H1 (cell line): ENCODE results near the gene LRP2BP. TPM values are rescaled to one million over a fixed set of nuclear protein-coding genes. Genes with fewer than 3 reads are reported as not detected.

ENCODE experiments used
- CTCF ChIA-PET: fragments of 300-600 bp; sonication (Branson Sonifier 250); formaldehyde crosslinking; loops from one replicate; lab custom pipeline; 2021; ENCODE audit not compliant: partially characterized antibody; lab: Charles Lee
- POLR2A ChIA-PET: fragments of 300-600 bp; sonication (Branson Sonifier 250); formaldehyde crosslinking; loops from one replicate; lab custom pipeline; 2021; ENCODE audit warnings: inconsistent platforms; ENCODE audit not compliant: partially characterized antibody; lab: Charles Lee
- DNase-seq, 2 experiments: peaks; one replicate each; pipeline versions ENCODE4 v3.0.0 to v3.0.0-alpha.2; 2010 to 2022; ENCODE audit warnings: low spot score in 2 of 2, low read depth in 1 of 2, mixed read lengths in 1 of 2
- FAIRE-seq: peaks from 2 replicates; lab custom pipeline; 2011; peaks lifted over from hg19 to GRCh38; lab: Jason Lieb, UNC
- H2AFZ ChIP-seq: 2 replicates; pipeline ENCODE4 v1.8.1; 2012; ENCODE audit warnings: low read length, inconsistent platforms
- H2AK5ac ChIP-seq: 2 replicates; pipeline ENCODE4 v1.6.1; 2013; ENCODE audit warnings: low read depth, low read length
- H2BK120ac ChIP-seq: replicated peaks from 2 replicates; pipeline ENCODE3; 2013; ENCODE audit warnings: low read depth, low read length, inconsistent platforms
- H2BK12ac ChIP-seq: 2 replicates; pipeline ENCODE4 v1.6.1; 2013; ENCODE audit warnings: low read depth, low read length
- H2BK15ac ChIP-seq: 2 replicates; pipeline ENCODE4 v1.6.1; 2013; ENCODE audit warnings: low read length
- H2BK20ac ChIP-seq: 2 replicates; pipeline ENCODE4 v1.6.1; 2013; ENCODE audit warnings: low read length
- H2BK5ac ChIP-seq: 2 replicates; pipeline ENCODE4 v1.6.1; 2013; ENCODE audit warnings: low read depth, low read length
- H3K14ac ChIP-seq: 2 replicates; pipeline ENCODE4 v1.6.1; 2013; ENCODE audit warnings: inconsistent platforms; ENCODE audit not compliant: insufficient read length
- H3K18ac ChIP-seq: 2 replicates; pipeline ENCODE4 v1.6.1; 2013; ENCODE audit warnings: low read length; ENCODE audit errors: extremely low read depth
- H3K23ac ChIP-seq: 2 replicates; pipeline ENCODE4 v1.6.1; 2013; ENCODE audit warnings: inconsistent platforms; ENCODE audit not compliant: insufficient read length
- H3K23me2 ChIP-seq: 2 replicates; pipeline ENCODE4 v1.6.1; 2013; ENCODE audit warnings: low read depth, low read length
- H3K27ac ChIP-seq: 2 replicates; pipeline ENCODE4 v1.6.1; 2011; ENCODE audit warnings: low read depth, low read length, inconsistent platforms
- H3K27me3 ChIP-seq, 4 experiments: replicated peaks in 1 of 4; 1 replicate in 1 of 4; 2 replicates in 3 of 4; pipeline versions ENCODE4 v1.6.1 to v1.8.1; 2011 to 2013; ENCODE audit warnings: low read length in 3 of 4, mild to moderate bottlenecking in 3 of 4, inconsistent platforms in 2 of 4, mixed read lengths in 2 of 4, moderate library complexity in 1 of 4; ENCODE audit not compliant: control insufficient read depth in 3 of 4, insufficient read depth in 3 of 4; ENCODE audit errors: extremely low read depth in 1 of 4
- H3K36me3 ChIP-seq, 4 experiments: 2 replicates each; pipeline versions ENCODE4 v1.6.1 to v1.8.1; 2011 to 2013; ENCODE audit warnings: mild to moderate bottlenecking in 4 of 4, low read length in 3 of 4, moderate library complexity in 2 of 4, control low read depth in 1 of 4, inconsistent platforms in 1 of 4; ENCODE audit not compliant: insufficient read depth in 4 of 4, control insufficient read depth in 2 of 4
- H3K4ac ChIP-seq: replicated peaks from 2 replicates; pipeline ENCODE3; 2013; ENCODE audit warnings: low read length, low read depth, mixed read lengths, inconsistent platforms; ENCODE audit not compliant: insufficient read length
- H3K4me1 ChIP-seq, 4 experiments: replicated peaks in 1 of 4; 1 replicate in 1 of 4; 2 replicates in 3 of 4; pipeline versions ENCODE4 v1.6.1 to v1.8.1; 2011 to 2013; ENCODE audit warnings: low read length in 3 of 4, inconsistent platforms in 2 of 4, mixed read lengths in 1 of 4; ENCODE audit not compliant: insufficient read depth in 4 of 4, control insufficient read depth in 3 of 4
- H3K4me2 ChIP-seq, 2 experiments: 2 replicates each; pipeline versions ENCODE4 v1.6.1 to v1.8.1; 2011 to 2013; ENCODE audit warnings: low read depth in 2 of 2, low read length in 2 of 2, control low read depth in 1 of 2, inconsistent platforms in 1 of 2, mild to moderate bottlenecking in 1 of 2; ENCODE audit not compliant: insufficient read depth in 1 of 2
- H3K4me3 ChIP-seq, 4 experiments: fragments of 200-600, 300-600 bp in 1 of 4; sonication (generic), shearing (Covaris generic), sonication (Bioruptor Twin) in 1 of 4; 2 replicates each; pipeline versions ENCODE4 v1.5.1 to v1.8.1; 2011 to 2016; ENCODE audit warnings: low read length in 4 of 4, low read depth in 3 of 4, control low read depth in 2 of 4, inconsistent platforms in 2 of 4, mild to moderate bottlenecking in 2 of 4, mixed read lengths in 1 of 4, moderate library complexity in 1 of 4; ENCODE audit not compliant: insufficient read depth in 2 of 4; ENCODE audit errors: extremely low read depth in 1 of 4
- H3K56ac ChIP-seq: replicated peaks from 2 replicates; pipeline ENCODE3; 2013; ENCODE audit warnings: low read depth, mild to moderate bottlenecking, mixed read lengths, low read length, inconsistent platforms; ENCODE audit not compliant: insufficient read length
- H3K79me1 ChIP-seq: 2 replicates; pipeline ENCODE4 v1.6.1; 2013; ENCODE audit warnings: low read depth, low read length, control low read depth
- H3K79me2 ChIP-seq, 2 experiments: 2 replicates each; pipeline versions ENCODE4 v1.6.1 to v1.8.1; 2012 to 2013; ENCODE audit warnings: low read length in 2 of 2, mild to moderate bottlenecking in 2 of 2, inconsistent platforms in 1 of 2; ENCODE audit not compliant: insufficient read depth in 2 of 2, control insufficient read depth in 1 of 2
- H3K9ac ChIP-seq, 4 experiments: replicated peaks in 1 of 4; 1 replicate in 1 of 4; 2 replicates in 3 of 4; pipeline versions ENCODE4 v1.6.1 to v1.8.1; 2011 to 2013; ENCODE audit warnings: low read depth in 3 of 4, low read length in 3 of 4, control low read depth in 2 of 4, mild to moderate bottlenecking in 2 of 4, moderate library complexity in 2 of 4, inconsistent platforms in 1 of 4; ENCODE audit errors: extremely low read depth in 1 of 4
- H3K9me3 ChIP-seq, 2 experiments: 2 replicates each; pipeline versions ENCODE4 v1.6.1 to v1.8.1; 2012 to 2013; ENCODE audit warnings: mild to moderate bottlenecking in 2 of 2, moderate library complexity in 2 of 2, control low read depth in 1 of 2, inconsistent platforms in 1 of 2, low read depth in 1 of 2, low read length in 1 of 2, mixed read lengths in 1 of 2; ENCODE audit not compliant: insufficient read depth in 2 of 2
- H4K20me1 ChIP-seq, 2 experiments: replicated peaks in 1 of 2; 2 replicates each; pipeline versions ENCODE3 to v1.8.1; 2011 to 2013; ENCODE audit warnings: inconsistent platforms in 2 of 2, low read length in 2 of 2, mild to moderate bottlenecking in 1 of 2; ENCODE audit not compliant: insufficient read depth in 2 of 2, control insufficient read depth in 1 of 2
- H4K5ac ChIP-seq: 2 replicates; pipeline ENCODE4 v1.6.1; 2013; ENCODE audit warnings: low read length, low read depth, mixed read lengths, inconsistent platforms; ENCODE audit not compliant: insufficient read length
- H4K8ac ChIP-seq: 2 replicates; pipeline ENCODE4 v1.8.0; 2013; ENCODE audit warnings: mild to moderate bottlenecking, moderate library complexity, low read length, inconsistent platforms; ENCODE audit not compliant: insufficient read depth; ENCODE audit errors: extremely low read depth
- H4K91ac ChIP-seq: replicated peaks from 2 replicates; pipeline ENCODE3; 2013; ENCODE audit warnings: low read length, mixed read lengths, inconsistent platforms; ENCODE audit not compliant: insufficient read length
- CTBP2 ChIP-seq: IDR thresholded peaks from 2 replicates; pipeline ENCODE4 v1.7.0; 2011; ENCODE audit warnings: borderline replicate concordance, mild to moderate bottlenecking, moderate library complexity, mixed read lengths, low read length; ENCODE audit not compliant: insufficient read depth, insufficient read length
- NRF1 ChIP-seq: IDR thresholded peaks from 2 replicates; pipeline ENCODE4 v1.6.1; 2011; ENCODE audit warnings: mild to moderate bottlenecking, low read depth, low read length, improper control_type of control experiment
- RBBP5 ChIP-seq: IDR thresholded peaks from 2 replicates; pipeline ENCODE4 v1.7.1; 2012; ENCODE audit warnings: low read depth, mild to moderate bottlenecking, inconsistent platforms, low read length, moderate library complexity, borderline replicate concordance
- RNF2 ChIP-seq: fragments of 200-900, 300-1000 bp; sonication (generic); IDR thresholded peaks from 2 replicates; pipeline ENCODE4 v1.7.1; 2016; ENCODE audit warnings: borderline replicate concordance, low read depth, mild to moderate bottlenecking, antibody characterized with exemption, low read length; ENCODE audit not compliant: poor library complexity, severe bottlenecking; ENCODE audit errors: missing control alignments
- SAP30 ChIP-seq: fragments of 300-600 bp; sonication (generic); IDR thresholded peaks from 2 replicates; pipeline ENCODE4 v1.7.1; 2012; ENCODE audit warnings: low read length, moderate library complexity, mild to moderate bottlenecking, inconsistent platforms; ENCODE audit not compliant: insufficient read depth, insufficient replicate concordance
- WGBS, 2 experiments: shearing (Covaris generic) in 1 of 2; methylation state at CpG; one replicate each; pipeline versions ENCODE4 v1.1.6 to v1.1.7; 2013 to 2015; ENCODE audit warnings: low lambda C conversion rate in 2 of 2, mixed read lengths in 2 of 2, inconsistent platforms in 1 of 2, low coverage in 1 of 2, missing lambda C conversion rate in 1 of 2; ENCODE audit not compliant: insufficient replicate concordance in 2 of 2, insufficient coverage in 1 of 2, insufficient read length in 1 of 2; ENCODE audit errors: extremely low coverage in 1 of 2, missing lambda C conversion rate in 1 of 2; 5-methylcytosine and 5-hydroxymethylcytosine counted together
- polyA plus RNA-seq, 7 experiments: library from polyadenylated mRNA; depleted of rRNA in 3 of 7; stranded (reverse) in 5 of 7; unstranded in 2 of 7; fragments of >200 nt in 5 of 7; fragments of 200-250 nt in 2 of 7; gene quantifications; 1 replicate in 5 of 7; 2 replicates in 1 of 7; 4 replicates in 1 of 7; pipeline versions ENCODE4 v1.2.1 to v1.2.3, GENCODE V29; 2011 to 2013; ENCODE audit warnings: missing spikeins in 2 of 7, mixed read lengths in 2 of 7
- total RNA-seq: library from RNA; stranded (reverse); fragmentation: NEBNext Ultra II Directional; extraction: Animal tissue kit (Norgen Biotek cat#: 25700); gene quantifications from 2 replicates; pipeline ENCODE4 v1.2.1, GENCODE V29; 2021
- TF ChIP-seq, protein P1 (sequence below): IDR thresholded peaks from 2 replicates; pipeline ENCODE4 v1.6.1; 2011; ENCODE audit warnings: low read depth, mild to moderate bottlenecking, low read length; ENCODE audit not compliant: insufficient read depth

Gene LRP2BP
- total and polyA plus RNA-seq, 2 of the 8 experiments (the other 6 are each of a cell fraction or from before 2014, with no cell fraction given): 0.12 to 0.30 TPM

DNA sequence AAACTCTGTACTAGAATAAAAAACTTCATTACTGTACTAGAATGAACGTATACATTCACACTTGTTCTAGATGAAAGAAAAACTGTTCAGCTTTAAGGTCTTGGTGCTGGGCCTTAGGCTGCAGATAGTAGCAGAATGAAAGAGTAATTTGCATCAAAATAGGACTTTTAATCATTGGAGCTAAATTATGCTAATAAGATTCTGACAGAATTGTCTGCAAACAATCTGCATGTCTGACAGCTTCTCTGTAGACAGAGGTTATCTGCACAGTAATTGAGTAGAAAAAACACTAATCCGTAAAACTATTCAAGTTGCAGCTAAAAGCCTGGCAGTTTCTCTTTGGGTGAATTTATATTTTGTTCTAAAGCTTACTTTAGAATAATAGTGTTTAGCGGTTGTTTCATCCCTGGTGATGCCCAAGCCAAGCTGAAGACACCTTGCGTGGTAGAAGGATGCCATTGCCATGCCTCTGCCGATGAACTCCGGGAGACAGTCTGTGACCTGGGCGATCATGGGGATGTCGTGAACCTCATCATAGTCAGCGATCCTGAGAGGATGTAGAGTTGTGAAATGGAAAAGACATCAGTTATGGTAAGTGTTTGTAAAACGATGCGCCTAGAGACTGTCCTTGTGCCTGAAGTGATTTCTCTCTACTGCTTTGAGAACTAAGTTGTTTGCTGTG is 25.3 kb downstream of the LRP2BP start:
- no peaks in the 10 kb centered on the region for H4K20me1 ChIP-seq
- peaks cover 0 to 6% (median 0%) of the 10 kb centered on the region in 4 experiments; a peak in 2 of 8 replicates for H3K36me3 ChIP-seq
- H2BK5ac ChIP-seq: no peak overlapping the region
- no peaks in the 10 kb centered on the region for H3K79me1 ChIP-seq
- no peaks in the 10 kb centered on the region for H3K27me3 ChIP-seq
- no peaks in the 10 kb centered on the region for H3K9me3 ChIP-seq
- no peak overlapping the region for H4K5ac ChIP-seq
- H2AFZ ChIP-seq: no peak overlapping the region
- H3K9ac ChIP-seq: no peak overlapping the region
- no peak overlapping the region for H3K14ac ChIP-seq
- H3K27ac ChIP-seq: no peak overlapping the region
- FAIRE-seq: no peak
- H2AK5ac ChIP-seq: no peak overlapping the region
- H3K4me3 ChIP-seq: no peak overlapping the region
- H2BK12ac ChIP-seq: no peak overlapping the region
- no peak overlapping the region for H2BK120ac ChIP-seq
- DNase-seq: no peak
- H3K4ac ChIP-seq: no peak overlapping the region
- no peak overlapping the region for H3K4me2 ChIP-seq
- CTCF ChIA-PET: no interaction called here
- H3K56ac ChIP-seq: no peak overlapping the region
- H3K23ac ChIP-seq: no peak overlapping the region
- H4K91ac ChIP-seq: no peak overlapping the region
- WGBS, 2 experiments: 95% methylated on average over 11 of the region's 11 CpGs; no CpG with 5 or more reads in 1 of the 2 experiments
- no peak overlapping the region for H2BK15ac ChIP-seq
- H2BK20ac ChIP-seq: no peak overlapping the region
- 0 out of 7 replicates have a peak, but pooled peaks cover 0 to 2% (median 0%) of the 10 kb centered on the region in 4 experiments for H3K4me1 ChIP-seq
- POLR2A ChIA-PET: interaction anchor here (0.8 kb wide), 1 partner anchor 18 kb away, joined by 3 read pairs; no protein-coding TSS in a partner anchor
- H3K79me2 ChIP-seq: no peaks in the 10 kb centered on the region
- H4K8ac ChIP-seq: no peak overlapping the region; the same call in 1 of the 2 replicates
- H3K23me2 ChIP-seq: no peaks in the 10 kb centered on the region
- no peak overlapping the region for H3K18ac ChIP-seq
- no peak for TF ChIP-seq CTBP2
- TF ChIP-seq NRF1: no peak
- no peak for TF ChIP-seq RBBP5
- no peak for TF ChIP-seq RNF2
- no peak for TF ChIP-seq SAP30
- TF ChIP-seq, protein P1, sequence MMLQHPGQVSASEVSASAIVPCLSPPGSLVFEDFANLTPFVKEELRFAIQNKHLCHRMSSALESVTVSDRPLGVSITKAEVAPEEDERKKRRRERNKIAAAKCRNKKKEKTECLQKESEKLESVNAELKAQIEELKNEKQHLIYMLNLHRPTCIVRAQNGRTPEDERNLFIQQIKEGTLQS: no peak
